K562 (cell line): Measurements from ENCODE around the gene DGKZ. TPM values are rescaled to one million over a fixed set of nuclear protein-coding genes. Genes with fewer than 3 reads are reported as not detected.

Experiments
- ATAC-seq: fragments of 200-7000 bp; cut with Tn5 transposase; 3 replicates; pipeline ENCODE4 v1.9.1; 2020; ENCODE audit warnings: moderate library complexity
- BruUV-seq: library from RNA; stranded (reverse); fragments of 400-500 nt; replicated peaks from 2 replicates; lab custom pipeline; 2021; lab: Mats Ljungman, UMichigan
- CTCF ChIA-PET: fragments of 300-600 bp; formaldehyde crosslinking; extraction: SDS; loops from one replicate; lab custom pipeline; 2021; ENCODE audit warnings: low intra/inter-chr PET ratio; lab: Yijun Ruan, JAX
- POLR2A ChIA-PET: fragments of 300-600, 350-650 bp; sonication (Branson Sonifier 250); formaldehyde crosslinking; extraction: SDS; loops from one replicate; lab custom pipeline; 2021; ENCODE audit warnings: antibody characterized with exemption, inconsistent platforms; lab: Yijun Ruan, JAX
- DNase-seq, 4 experiments: peaks; one replicate each; pipeline versions ENCODE4 v3.0.0 to v3.0.0-alpha.2; 2011 to 2018; ENCODE audit warnings: low spot score in 3 of 4, mixed read lengths in 3 of 4; ENCODE audit errors: extremely low read depth in 1 of 4
- FAIRE-seq: peaks from 2 replicates; lab custom pipeline; 2011; peaks lifted over from hg19 to GRCh38; lab: Jason Lieb, UNC
- H2AFZ ChIP-seq: 2 replicates; pipeline ENCODE4 v1.6.0; 2011; ENCODE audit warnings: low read depth, low read length, control low read depth, inconsistent platforms
- H3K27ac ChIP-seq: fragments of 200-600 bp; 3 replicates; pipeline ENCODE4 v1.8.0; 2011; ENCODE audit warnings: low read depth, mild to moderate bottlenecking, control low read depth, inconsistent platforms, low read length, moderate library complexity, mixed read lengths; ENCODE audit errors: extremely low read depth
- H3K27me3 ChIP-seq, 2 experiments: fragments of 300-600 bp in 1 of 2; 2 replicates in 1 of 2; 3 replicates in 1 of 2; pipeline versions ENCODE4 v1.6.0 to v1.8.0; 2011; ENCODE audit warnings: inconsistent platforms in 2 of 2, low read length in 2 of 2, mild to moderate bottlenecking in 1 of 2, mixed read lengths in 1 of 2, moderate library complexity in 1 of 2; ENCODE audit not compliant: control insufficient read depth in 2 of 2, insufficient read depth in 2 of 2
- H3K36me3 ChIP-seq: fragments of 300-600 bp; 3 replicates; pipeline ENCODE4 v1.8.0; 2011; ENCODE audit warnings: mild to moderate bottlenecking, low read length, inconsistent platforms; ENCODE audit not compliant: control insufficient read depth, insufficient read depth
- H3K4me1 ChIP-seq, 2 experiments: fragments of 200-600 bp in 1 of 2; replicated peaks in 1 of 2; 2 replicates in 1 of 2; 3 replicates in 1 of 2; pipeline versions ENCODE4 v1.5.1 to v1.8.0; 2011; ENCODE audit warnings: inconsistent platforms in 2 of 2, low read length in 2 of 2, mild to moderate bottlenecking in 1 of 2, mixed read lengths in 1 of 2, moderate library complexity in 1 of 2; ENCODE audit not compliant: control insufficient read depth in 2 of 2, insufficient read depth in 2 of 2
- H3K4me2 ChIP-seq: 2 replicates; pipeline ENCODE4 v1.6.1; 2011; ENCODE audit warnings: low read length, control low read depth, inconsistent platforms, mixed read lengths; ENCODE audit not compliant: insufficient read depth
- H3K4me3 ChIP-seq: fragments of 200-600 bp; sonication (generic), shearing (Covaris generic); 2 replicates; pipeline ENCODE4 v1.5.1; 2016; ENCODE audit warnings: control low read depth, inconsistent platforms
- H3K79me2 ChIP-seq: fragments of 200-600 bp; 3 replicates; pipeline ENCODE4 v1.8.0; 2011; ENCODE audit warnings: low read length, inconsistent platforms; ENCODE audit not compliant: control insufficient read depth, insufficient read depth
- H3K9ac ChIP-seq, 2 experiments: 2 replicates each; pipeline versions ENCODE4 v1.6.0 to v1.6.1; 2011; ENCODE audit warnings: low read depth in 2 of 2, low read length in 2 of 2, control low read depth in 1 of 2, inconsistent platforms in 1 of 2, mild to moderate bottlenecking in 1 of 2, mixed read lengths in 1 of 2; ENCODE audit not compliant: insufficient read depth in 1 of 2
- H3K9me1 ChIP-seq: one replicate; pipeline ENCODE4 v1.6.0; 2011; ENCODE audit warnings: inconsistent platforms, mild to moderate bottlenecking, low read length, moderate library complexity; ENCODE audit not compliant: control insufficient read depth, insufficient read depth
- H3K9me3 ChIP-seq: replicated peaks from 2 replicates; pipeline ENCODE4 v1.5.1; 2011; ENCODE audit warnings: low read depth, low read length, inconsistent platforms; ENCODE audit not compliant: control insufficient read depth, insufficient read depth
- H4K20me1 ChIP-seq: replicated peaks from 2 replicates; pipeline ENCODE4 v1.6.1; 2011; ENCODE audit warnings: low read length, inconsistent platforms, mixed read lengths; ENCODE audit not compliant: control insufficient read depth, insufficient read depth
- GTF2F1 ChIP-seq: IDR thresholded peaks from 2 replicates; pipeline ENCODE4 v1.6.1; 2011; ENCODE audit warnings: low read depth, low read length, improper control_type of control experiment
- POLR2G ChIP-seq: fragments of 200-400 bp; formaldehyde crosslinking; IDR thresholded peaks from 2 replicates; pipeline ENCODE4 v1.6.1; 2017; ENCODE audit warnings: low read depth, mild to moderate bottlenecking, antibody characterized with exemption, low read length, moderate library complexity
- TRIM25 ChIP-seq: fragments of 450-650 bp; IDR thresholded peaks from 2 replicates; pipeline ENCODE4 v1.7.0; 2016; ENCODE audit warnings: borderline replicate concordance
- VEZF1 ChIP-seq: fragments of 200-800 bp; sonication (Bioruptor generic); IDR thresholded peaks from 2 replicates; pipeline ENCODE4 v1.6.1; 2017; ENCODE audit warnings: missing genetic modification characterization, missing compliant biosample characterization
- WGBS: fragments of 100-300 bp; shearing (Covaris generic); methylation state at CpG from one replicate; pipeline ENCODE4 v1.1.6; 2016; ENCODE audit warnings: low coverage, mixed read lengths; ENCODE audit not compliant: insufficient coverage; ENCODE audit errors: missing lambda C conversion rate; 5-methylcytosine and 5-hydroxymethylcytosine counted together
- in situ Hi-C: fragments of 300-500 bp; cut with MboI; formaldehyde crosslinking; loops from 4 replicates; pipeline ENCODE4 v1.15.0; 2018; ENCODE audit warnings: inconsistent platforms, mixed read lengths
- intact Hi-C: fragments of 100-400 bp; cut with micrococcal nuclease; formaldehyde crosslinking; loops from 2 replicates; pipeline ENCODE4 v1.14.2; 2022
- polyA plus RNA-seq, 8 experiments: library from polyadenylated mRNA; depleted of rRNA in 4 of 8; stranded (reverse) in 5 of 8; unstranded in 3 of 8; fragments of >200 nt; fragmentation: Nextera tagmentation in 2 of 8; fragmentation: Illumina TruSeq in 1 of 8; extraction: Ambion mirVana in 2 of 8; extraction: Trizol in 1 of 8; gene quantifications; 2 replicates each; pipeline versions ENCODE4 v1.2.1 to v1.2.3, GENCODE V29; 2011 to 2014; ENCODE audit warnings: inconsistent platforms in 1 of 8, missing spikeins in 1 of 8
- total RNA-seq, 7 experiments: library from RNA; depleted of rRNA in 6 of 7; stranded (reverse); fragments of >200 nt in 6 of 7; fragmentation: Illumina TruSeq in 2 of 7; extraction: Trizol in 2 of 7; gene quantifications; 2 replicates each; pipeline versions ENCODE4 v1.2.1 to v1.2.3, GENCODE V29; 2011 to 2021; ENCODE audit warnings: low replicate concordance in 1 of 7

The DGKZ gene
- total and polyA plus RNA-seq, 9 of the 15 experiments (the other 6 are each of a cell fraction or from before 2014, with no cell fraction given), result 0.51 to 100 (median 44.2) TPM

DNA sequence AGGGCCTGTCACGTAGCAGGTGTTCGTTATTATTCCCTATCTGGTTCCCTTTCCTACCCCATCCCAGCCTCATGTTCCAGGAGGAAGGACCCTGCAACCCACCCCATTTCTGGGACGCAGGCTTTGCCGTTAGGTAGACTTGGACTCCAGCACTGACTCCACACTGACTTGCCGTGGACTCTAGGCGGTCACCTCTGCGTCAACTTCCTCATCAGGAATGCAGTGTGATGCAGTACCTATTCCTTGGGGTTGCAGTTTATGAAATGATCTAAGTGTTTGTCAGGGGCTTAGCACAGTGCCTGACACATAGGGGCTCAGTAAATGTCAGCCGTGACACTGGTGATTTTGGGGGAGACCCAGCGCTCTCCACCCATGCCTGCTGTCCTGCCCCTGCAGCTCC, 16.8 kb downstream of the DGKZ start (continued):
- TF ChIP-seq VEZF1 (CRISPR knock-in tag) (no peak), GTF2F1 (no peak)
- TF ChIP-seq, all 486 proteins: peak for 0

DNA sequence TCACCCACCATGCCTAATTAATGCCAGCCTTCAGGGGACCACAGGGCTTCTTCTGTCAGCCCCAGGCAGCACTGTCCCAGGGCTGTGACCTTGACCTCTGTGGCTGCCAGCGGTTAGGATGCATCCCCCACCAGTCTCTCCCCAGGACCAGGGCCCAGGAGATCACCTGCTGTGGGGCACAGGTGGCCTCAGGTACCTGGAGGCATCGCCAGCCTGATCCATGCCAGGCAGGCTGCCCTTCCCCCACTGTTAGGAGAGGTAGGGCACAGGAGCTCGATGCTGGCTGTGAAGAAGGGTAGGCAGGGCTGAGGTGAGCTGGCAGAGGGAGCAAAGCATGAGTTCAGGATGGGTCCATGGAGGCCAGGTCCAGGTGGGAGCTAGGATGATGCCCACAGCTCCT, 17.5 kb downstream of the DGKZ start:
- H3K9me3 ChIP-seq, result no peaks in the 10 kb centered on the region
- no TSS peak for BruUV-seq
- intact Hi-C loops (loop anchor here (5.0 kb wide), 2 partner anchors 47 to 117 kb away; no protein-coding TSS in a partner anchor), in situ Hi-C loops (no loop called here)
- no peaks in the 10 kb centered on the region for H3K27me3 ChIP-seq
- H3K9ac ChIP-seq, result peak overlapping the region in 1 of 2 experiments; percentile 50; a peak in 1 of 4 replicates
- H3K9me1 ChIP-seq, result peaks cover 3% of the 10 kb centered on the region
- H3K79me2 ChIP-seq, result peaks cover 39% of the 10 kb centered on the region
- WGBS, result 75% methylated on average over 3 of the region's 3 CpGs
- H3K4me1 ChIP-seq, result peaks cover 29 to 69% of the 10 kb centered on the region in 2 experiments
- H4K20me1 ChIP-seq, result no peaks in the 10 kb centered on the region; the same call in none of the 2 replicates
- CTCF ChIA-PET, result no interaction called here
- POLR2A ChIA-PET, result interaction anchor here (0.5 to 1.6 kb wide), 6 partner anchors 13 to 291 kb away, joined by 3 to 10 read pairs (median 4); partner anchors contain the start of gene MDK
- H3K4me3 ChIP-seq, result no peak overlapping the region
- no peak overlapping the region for H3K4me2 ChIP-seq
- H2AFZ ChIP-seq, result no peak overlapping the region
- H3K27ac ChIP-seq, result no peak overlapping the region
- no peak for DNase-seq
- peaks cover 53% of the 10 kb centered on the region; the same call in 2 of the 3 replicates for H3K36me3 ChIP-seq
- no peak for FAIRE-seq
- TF ChIP-seq POLR2G (peak; percentile 39; the same call in 1 of the 2 replicates), TRIM25 (no peak)
- no peak for ATAC-seq
